Measurements from ENCODE around the gene BAZ1B. TPM values are rescaled to one million over a fixed set of nuclear protein-coding genes. Genes with fewer than 3 reads are reported as not detected.

BAZ1B gene
- total RNA-seq, 4 donors from 2014 or later: 56.0 to 77.8 (median 69.6) TPM

DNA sequence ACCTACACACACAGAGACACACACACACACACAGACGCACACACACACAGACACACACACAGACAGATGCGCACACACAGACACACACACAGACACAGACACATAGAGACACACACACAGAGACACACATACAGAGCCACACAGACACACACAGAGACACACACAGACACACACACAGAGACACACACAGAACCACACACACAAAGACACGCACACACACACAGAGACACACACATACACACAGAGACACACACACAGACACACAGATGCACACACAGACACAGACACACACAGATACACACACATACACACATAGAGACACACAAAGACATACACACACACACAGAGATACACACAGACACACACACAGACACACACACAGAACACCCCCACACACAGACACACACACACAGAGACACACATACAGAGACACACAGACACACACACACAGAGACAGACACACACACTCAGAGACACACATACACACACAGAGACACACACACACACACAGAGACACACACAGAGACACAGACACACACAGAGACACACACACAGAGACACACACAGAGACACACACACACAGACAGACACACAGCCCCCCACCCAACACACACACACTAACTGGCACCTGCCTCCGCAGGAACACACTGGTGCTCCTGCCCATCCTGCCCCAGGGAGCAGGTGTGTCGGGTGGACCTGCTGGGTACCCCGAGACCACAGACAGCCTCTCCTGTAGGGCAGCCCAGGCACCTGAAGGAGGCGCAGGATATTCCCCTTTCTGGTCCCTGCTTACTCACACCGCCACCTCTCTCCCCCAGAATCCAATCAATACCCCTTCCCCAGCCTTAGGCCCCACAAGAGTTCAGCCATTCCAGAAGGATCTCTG is 93.9 kb downstream of the BAZ1B start:
- ATAC-seq: no peak
- H3K27me3 ChIP-seq: peaks cover 43% of the 10 kb centered on the region
- H3K4me3 ChIP-seq: no peak overlapping the region
- peaks cover 0 to 26% (median 7%) of the 10 kb centered on the region in 3 donors for H3K4me1 ChIP-seq
- TF ChIP-seq POLR2A (IDR thresholded peaks at IDR 0.05) (no peak), EP300 (IDR thresholded peaks at IDR 0.05) (no peak), POLR2AphosphoS5 (IDR thresholded peaks at IDR 0.05) (no peak)
- TF ChIP-seq, protein P1, sequence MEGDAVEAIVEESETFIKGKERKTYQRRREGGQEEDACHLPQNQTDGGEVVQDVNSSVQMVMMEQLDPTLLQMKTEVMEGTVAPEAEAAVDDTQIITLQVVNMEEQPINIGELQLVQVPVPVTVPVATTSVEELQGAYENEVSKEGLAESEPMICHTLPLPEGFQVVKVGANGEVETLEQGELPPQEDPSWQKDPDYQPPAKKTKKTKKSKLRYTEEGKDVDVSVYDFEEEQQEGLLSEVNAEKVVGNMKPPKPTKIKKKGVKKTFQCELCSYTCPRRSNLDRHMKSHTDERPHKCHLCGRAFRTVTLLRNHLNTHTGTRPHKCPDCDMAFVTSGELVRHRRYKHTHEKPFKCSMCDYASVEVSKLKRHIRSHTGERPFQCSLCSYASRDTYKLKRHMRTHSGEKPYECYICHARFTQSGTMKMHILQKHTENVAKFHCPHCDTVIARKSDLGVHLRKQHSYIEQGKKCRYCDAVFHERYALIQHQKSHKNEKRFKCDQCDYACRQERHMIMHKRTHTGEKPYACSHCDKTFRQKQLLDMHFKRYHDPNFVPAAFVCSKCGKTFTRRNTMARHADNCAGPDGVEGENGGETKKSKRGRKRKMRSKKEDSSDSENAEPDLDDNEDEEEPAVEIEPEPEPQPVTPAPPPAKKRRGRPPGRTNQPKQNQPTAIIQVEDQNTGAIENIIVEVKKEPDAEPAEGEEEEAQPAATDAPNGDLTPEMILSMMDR (IDR thresholded peaks at IDR 0.05): no peak
- peaks cover 0 to 3% (median 0%) of the 10 kb centered on the region in 3 donors for H3K9me3 ChIP-seq
- H3K27ac ChIP-seq: no peak overlapping the region
- WGBS, 2 donors (ENCODE audit: low coverage in 1 of 2): 75 to 100% methylated on average over 1 to 3 of the region's 8 CpGs
- H3K36me3 ChIP-seq: no peaks in the 10 kb centered on the region

DNA sequence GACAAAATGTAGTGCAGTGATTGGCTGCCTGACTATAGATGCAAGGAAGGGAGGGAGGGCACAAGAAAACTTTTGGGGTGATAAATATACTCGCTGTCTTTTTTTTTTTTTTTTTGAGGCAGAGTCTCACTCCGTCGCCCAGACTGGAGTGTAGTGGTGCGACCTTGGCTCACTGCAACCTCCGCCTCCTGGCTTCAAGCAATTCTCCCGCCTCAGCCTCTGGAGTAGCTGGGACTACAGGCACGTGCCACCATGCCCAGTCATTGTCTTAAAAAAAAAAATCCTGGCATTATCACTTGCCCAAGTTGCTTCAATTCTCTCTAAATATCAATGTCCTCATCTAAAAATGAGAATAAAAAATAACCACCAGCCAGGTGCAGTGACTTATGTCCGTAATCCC is 96.1 kb downstream of the BAZ1B start:
- Histone ChIP-seq H3K9me3 (no peaks in the 10 kb centered on the region), H3K4me3 (no peak overlapping the region), H3K27me3 (peaks cover 22% of the 10 kb centered on the region), H3K27ac (no peak overlapping the region), H3K4me1 (peaks cover 0 to 23% (median 7%) of the 10 kb centered on the region in 3 donors), H3K36me3 (no peaks in the 10 kb centered on the region)
- no peak for ATAC-seq
- 85 to 91% methylated on average over 3 to 7 of the region's 8 CpGs for WGBS, 2 donors (ENCODE audit: low coverage in 1 of 2)
- TF ChIP-seq POLR2A (IDR thresholded peaks at IDR 0.05) (no peak), POLR2AphosphoS5 (IDR thresholded peaks at IDR 0.05) (no peak), EP300 (IDR thresholded peaks at IDR 0.05) (no peak)
- TF ChIP-seq, protein P1 (IDR thresholded peaks at IDR 0.05): no peak

DNA sequence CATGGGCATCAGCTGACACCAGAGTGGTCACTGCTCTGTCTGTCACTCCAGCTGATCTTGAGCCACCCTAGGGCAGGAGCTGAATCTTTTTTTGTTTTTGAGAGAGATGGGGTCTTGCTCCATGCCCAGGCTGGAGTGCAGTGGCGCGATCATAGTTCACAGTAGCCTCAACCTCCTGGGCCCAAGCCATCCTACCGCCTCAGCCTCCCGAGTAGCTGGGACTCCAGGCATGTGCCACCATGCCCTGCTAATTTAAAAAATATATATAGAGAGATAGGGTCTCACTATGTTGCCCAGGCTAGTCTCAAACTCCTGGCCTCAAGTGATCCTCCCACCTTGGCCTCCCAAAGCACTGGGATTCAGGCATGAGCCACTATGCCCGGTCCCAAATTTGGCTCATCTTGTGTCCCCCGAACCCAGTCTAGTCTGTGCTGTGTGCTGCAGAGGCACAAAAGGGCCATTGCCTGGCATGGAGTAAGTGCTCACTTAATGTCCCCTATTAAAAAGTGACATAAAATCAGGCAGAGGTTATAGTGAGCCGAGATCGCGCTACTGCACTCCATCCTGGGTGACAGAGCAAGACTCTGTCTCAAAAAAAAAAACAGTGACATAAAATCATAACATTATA is 96.6 kb downstream of the BAZ1B start:
- Histone ChIP-seq H3K4me1 (peaks cover 0 to 23% (median 7%) of the 10 kb centered on the region in 3 donors), H3K36me3 (no peaks in the 10 kb centered on the region), H3K27me3 (peaks cover 17% of the 10 kb centered on the region), H3K9me3 (no peaks in the 10 kb centered on the region), H3K27ac (no peak overlapping the region), H3K4me3 (no peak overlapping the region)
- no peak for ATAC-seq
- WGBS, 2 donors (ENCODE audit: low coverage in 1 of 2): 100% methylated on average over 1 of the region's 9 CpGs; no CpG with 5 or more reads in 1 of the 2 donors
- TF ChIP-seq, protein P1 (IDR thresholded peaks at IDR 0.05): no peak
- TF ChIP-seq POLR2AphosphoS5 (IDR thresholded peaks at IDR 0.05) (no peak), EP300 (IDR thresholded peaks at IDR 0.05) (no peak), POLR2A (IDR thresholded peaks at IDR 0.05) (no peak)

DNA sequence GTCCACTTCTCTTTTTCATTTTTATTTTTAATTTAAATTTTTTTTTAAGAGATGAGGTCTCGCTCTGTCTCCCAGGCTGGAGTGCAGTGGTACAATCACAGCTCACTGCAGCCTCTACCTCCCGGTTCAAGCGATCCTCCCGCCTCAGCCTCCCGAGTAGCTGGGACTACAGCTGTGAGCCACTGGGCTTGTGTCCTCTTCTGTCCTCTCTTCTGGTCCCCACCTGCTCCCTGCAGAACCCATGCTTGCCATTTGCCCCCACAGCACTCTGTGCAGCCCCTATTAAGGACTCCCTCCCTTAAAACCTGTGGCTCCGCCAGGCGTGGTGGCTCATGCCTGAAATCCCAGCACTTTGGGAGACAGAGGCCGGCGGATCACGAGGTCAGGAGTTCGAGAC is 97.6 kb downstream of the BAZ1B start:
- peak overlapping the region in 2 of 4 donors; percentile 45 to 60 for H3K27ac ChIP-seq
- H3K4me1 ChIP-seq: peaks cover 0 to 23% (median 7%) of the 10 kb centered on the region in 3 donors
- peaks cover 12% of the 10 kb centered on the region for H3K27me3 ChIP-seq
- no peak for TF ChIP-seq POLR2A (IDR thresholded peaks at IDR 0.05)
- TF ChIP-seq EP300 (IDR thresholded peaks at IDR 0.05): no peak
- no peak for TF ChIP-seq POLR2AphosphoS5 (IDR thresholded peaks at IDR 0.05)
- TF ChIP-seq, protein P1 (IDR thresholded peaks at IDR 0.05): no peak
- no peaks in the 10 kb centered on the region for H3K36me3 ChIP-seq
- peak overlapping the region; percentile 10 to 45 for H3K4me3 ChIP-seq
- H3K9me3 ChIP-seq: no peaks in the 10 kb centered on the region
- WGBS, 2 donors (ENCODE audit: low coverage in 1 of 2): 58 to 80% methylated on average over 3 to 5 of the region's 11 CpGs
- no peak for ATAC-seq
